Left ventricle myocardium inferior (tissue), 1 donor: ENCODE results near the gene EML6. TPM values are rescaled to one million over a fixed set of nuclear protein-coding genes. Genes with fewer than 3 reads are reported as not detected.

Experiments used
- DNase-seq: peaks from one replicate; pipeline ENCODE4 v3.0.0-alpha.2; 2020
- H3K27ac ChIP-seq: fragments of 200-600 bp; replicated peaks from 2 replicates; pipeline ENCODE4 v1.8.0; 2021
- H3K27me3 ChIP-seq: fragments of 200-600 bp; 2 replicates; pipeline ENCODE4 v1.8.0; 2021; ENCODE audit warnings: low read depth
- H3K36me3 ChIP-seq: fragments of 200-600 bp; 2 replicates; pipeline ENCODE4 v1.8.0; 2021
- H3K4me1 ChIP-seq: fragments of 200-600 bp; 2 replicates; pipeline ENCODE4 v1.8.0; 2021
- H3K4me3 ChIP-seq: fragments of 200-600 bp; 2 replicates; pipeline ENCODE4 v1.8.0; 2021; ENCODE audit warnings: mild to moderate bottlenecking, moderate library complexity
- H3K9me3 ChIP-seq: fragments of 200-600 bp; replicated peaks from 2 replicates; pipeline ENCODE4 v1.8.0; 2021
- CTCF ChIP-seq: fragments of 200-600 bp; IDR thresholded peaks from 2 replicates; pipeline ENCODE4 v1.8.0; 2021; ENCODE audit warnings: antibody characterized with exemption, mild to moderate bottlenecking, borderline replicate concordance
- intact Hi-C: fragments of 100-400 bp; cut with micrococcal nuclease; formaldehyde crosslinking; loops from one replicate; pipeline ENCODE4 v1.11.0; 2022
- total RNA-seq: library from RNA; stranded (reverse); fragmentation: NEBNext Ultra II Directional; extraction: Animal tissue kit (Norgen Biotek cat#: 25700); gene quantifications from one replicate; pipeline ENCODE4 v1.2.1, GENCODE V29; 2021
- donor health status: DM: no; HTN: yes; CAD: no; lungs with severe emphysema.

The EML6 gene
- total RNA-seq, 1 donor from 2014 or later: 0.77 TPM

DNA sequence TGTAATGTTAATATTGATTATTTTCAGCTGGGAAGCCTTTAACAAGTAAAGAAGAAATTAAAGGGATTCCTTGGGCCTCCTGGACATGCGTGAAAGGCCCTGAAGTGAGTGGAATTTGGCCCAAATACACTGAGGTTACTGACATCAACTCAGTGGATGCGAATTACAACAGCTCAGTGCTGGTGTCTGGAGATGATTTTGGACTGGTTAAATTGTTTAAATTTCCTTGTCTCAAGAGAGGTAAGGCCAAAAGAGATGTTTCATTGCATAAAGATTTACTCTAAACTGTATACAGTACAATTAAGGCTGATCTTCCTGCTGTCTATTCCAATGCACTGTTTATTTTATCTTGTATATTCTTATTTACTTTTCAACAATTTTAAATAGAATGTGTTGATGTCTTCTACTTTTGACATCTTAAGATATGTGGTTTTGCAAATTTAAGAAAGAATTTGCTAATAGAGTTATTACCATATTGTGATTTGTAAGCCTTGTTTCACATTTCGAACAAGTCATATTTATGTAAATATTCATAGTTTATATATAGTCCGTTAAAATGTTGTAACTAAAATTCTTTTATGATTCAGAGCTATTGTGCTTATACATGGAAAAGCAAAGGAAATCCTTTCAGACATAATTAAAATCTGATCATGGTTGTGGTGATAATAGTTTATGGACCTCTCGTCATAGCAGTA lies 130.3 kb downstream of the EML6 start:
- H3K9me3 ChIP-seq: no peaks in the 10 kb centered on the region
- no peak for TF ChIP-seq CTCF
- H3K4me3 ChIP-seq: no peak overlapping the region
- no peak for DNase-seq
- H3K27me3 ChIP-seq: no peaks in the 10 kb centered on the region
- intact Hi-C loops: no loop called here
- H3K36me3 ChIP-seq: no peaks in the 10 kb centered on the region
- H3K27ac ChIP-seq: no peak overlapping the region
- no peaks in the 10 kb centered on the region for H3K4me1 ChIP-seq

DNA sequence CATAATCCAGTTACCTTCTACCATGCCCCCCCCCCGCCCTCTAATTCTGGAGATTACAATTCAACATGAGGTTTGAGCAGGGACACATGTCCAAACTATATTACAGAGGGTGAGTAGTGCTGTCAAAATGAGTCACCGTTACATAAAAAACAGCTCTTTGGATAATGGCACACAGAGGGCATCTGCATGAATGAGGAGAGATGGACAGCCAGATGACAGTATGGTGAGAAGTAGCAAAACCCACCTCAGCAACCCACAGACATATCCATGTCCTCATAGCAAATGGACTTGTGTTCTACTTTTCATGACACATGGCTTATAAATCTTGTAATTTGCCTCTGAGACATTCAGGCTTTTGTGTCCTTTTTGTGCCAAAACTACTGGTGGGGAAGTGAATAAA lies 132.0 kb downstream of the EML6 start:
- Histone ChIP-seq H3K27me3 (peaks cover 8% of the 10 kb centered on the region), H3K36me3 (no peaks in the 10 kb centered on the region), H3K4me1 (no peaks in the 10 kb centered on the region), H3K4me3 (no peak overlapping the region), H3K9me3 (no peaks in the 10 kb centered on the region), H3K27ac (no peak overlapping the region)
- DNase-seq: no peak
- TF ChIP-seq CTCF: no peak
- intact Hi-C loops: no loop called here

- intact Hi-C loops: no loop called here
- TF ChIP-seq CTCF: no peak
- H3K27ac ChIP-seq: no peak overlapping the region
Measured at GRCh38 chr2:54858021-54858681, 134.7 kb downstream of the EML6 start.

DNA sequence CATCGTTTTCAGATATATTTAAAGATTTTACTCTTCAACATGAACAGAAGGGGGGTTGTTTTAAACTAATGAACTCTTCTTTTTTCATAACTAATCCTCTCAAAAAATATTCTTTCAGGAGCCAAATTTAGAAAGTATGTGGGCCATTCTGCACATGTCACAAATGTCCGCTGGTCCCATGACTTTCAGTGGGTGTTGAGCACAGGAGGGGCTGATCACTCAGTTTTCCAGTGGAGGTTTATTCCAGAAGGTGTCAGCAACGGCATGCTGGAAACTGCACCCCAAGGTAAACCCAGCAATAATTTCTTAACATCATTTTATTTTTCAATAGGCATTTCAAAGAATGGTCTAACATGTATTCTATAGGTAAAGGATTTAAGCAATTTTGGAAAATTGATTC lies 136.0 kb downstream of the EML6 start:
- no peak for TF ChIP-seq CTCF
- Histone ChIP-seq H3K27ac (no peak overlapping the region), H3K4me3 (no peak overlapping the region), H3K36me3 (no peaks in the 10 kb centered on the region), H3K4me1 (no peaks in the 10 kb centered on the region), H3K27me3 (peaks cover 18% of the 10 kb centered on the region), H3K9me3 (peaks cover 18% of the 10 kb centered on the region)
- DNase-seq: no peak
- intact Hi-C loops: no loop called here

More at GRCh38 chr2:54858021-54858681, 134.7 kb downstream of the EML6 start:
- Histone ChIP-seq H3K4me3 (no peak overlapping the region), H3K4me1 (no peaks in the 10 kb centered on the region), H3K27me3 (peaks cover 18% of the 10 kb centered on the region), H3K9me3 (peaks cover 17% of the 10 kb centered on the region), H3K36me3 (no peaks in the 10 kb centered on the region)
- DNase-seq: no peak

DNA sequence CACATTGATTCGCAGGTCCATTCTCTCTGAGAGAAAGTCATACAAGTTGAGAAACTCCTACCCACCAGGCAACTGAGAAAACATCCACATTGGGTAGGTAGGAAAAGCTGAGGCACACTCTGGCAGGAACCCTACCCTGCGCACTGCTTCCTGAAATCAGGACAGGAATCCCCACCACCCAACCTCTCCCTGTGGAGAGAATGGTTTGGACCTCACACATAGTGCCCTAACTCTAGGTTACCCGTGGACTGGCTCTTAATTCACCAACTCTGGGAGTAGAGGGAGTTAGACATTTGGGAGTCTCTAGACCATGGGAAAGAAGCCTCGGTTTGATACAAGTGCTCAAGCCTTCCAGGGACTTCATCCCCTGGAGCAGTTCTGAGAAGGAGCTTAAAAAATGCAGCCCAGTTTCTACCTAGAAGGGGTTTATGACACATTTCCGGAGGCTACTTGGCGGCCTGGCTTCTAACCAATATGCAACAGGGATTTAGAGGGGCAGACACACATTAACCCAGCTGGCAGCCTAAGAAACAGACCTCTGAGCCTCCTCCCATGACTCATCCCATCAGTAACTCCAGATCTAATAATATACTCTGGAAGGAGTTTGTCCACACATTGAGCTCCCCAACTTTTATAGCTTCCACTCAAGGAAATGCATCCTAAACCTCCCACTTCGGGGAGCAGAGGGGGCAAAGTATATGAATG lies 136.7 kb downstream of the EML6 start:
- Histone ChIP-seq H3K4me1 (no peaks in the 10 kb centered on the region), H3K27ac (no peak overlapping the region), H3K36me3 (no peaks in the 10 kb centered on the region), H3K9me3 (peaks cover 18% of the 10 kb centered on the region), H3K4me3 (no peak overlapping the region), H3K27me3 (peaks cover 18% of the 10 kb centered on the region)
- TF ChIP-seq CTCF: no peak
- intact Hi-C loops: no loop called here
- DNase-seq: no peak
